ENCODE data around the gene TOGARAM2. TPM values are rescaled to one million over a fixed set of nuclear protein-coding genes. Genes with fewer than 3 reads are reported as not detected.

Gene TOGARAM2
- total and polyA plus RNA-seq, 2 of the 8 experiments (the other 6 are each of a cell fraction or from before 2014, with no cell fraction given): 0.42 to 1.4 TPM

DNA sequence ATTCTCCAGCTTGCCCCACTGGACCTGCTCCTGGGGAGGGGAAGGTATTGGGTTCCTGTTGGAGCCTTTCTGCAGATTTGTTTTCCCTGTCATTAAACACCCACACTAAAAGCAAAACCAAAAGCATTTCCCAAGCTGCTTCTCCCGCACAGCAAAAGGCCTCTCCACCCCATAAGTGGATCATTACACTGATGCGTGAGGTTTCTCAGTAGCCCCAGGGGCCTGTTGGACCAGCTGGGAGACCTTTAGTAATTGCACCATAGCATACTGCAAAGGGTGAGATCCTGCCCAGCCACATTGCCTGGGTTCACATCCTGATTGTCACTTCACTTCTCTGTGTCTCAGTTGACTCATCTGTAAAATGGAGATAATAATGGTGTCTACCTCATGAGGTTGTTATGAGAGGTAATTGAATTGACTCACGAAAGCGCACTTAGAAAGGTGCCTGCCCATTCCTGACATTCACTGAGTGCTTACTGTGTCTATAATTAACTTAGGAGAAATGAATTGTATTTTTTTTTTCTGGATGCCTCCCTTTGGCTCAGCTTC lies 43.9 kb downstream of the TOGARAM2 start:
- DNase-seq (ENCODE audit: low read depth in 1 of 2, low spot score in 2 of 2) (no peak), FAIRE-seq (no peak)
- H2BK12ac ChIP-seq (ENCODE audit: low read depth, low read length): no peak overlapping the region
- no peak overlapping the region for H2BK120ac ChIP-seq (replicated peaks; ENCODE audit: low read depth, low read length)
- no peak overlapping the region for H4K8ac ChIP-seq (ENCODE audit: extremely low read depth, insufficient read depth, low read length)
- no peak overlapping the region for H3K4me2 ChIP-seq (ENCODE audit: insufficient read depth in 1 of 2, low read depth in 2 of 2, low read length in 2 of 2)
- H3K4me3 ChIP-seq (ENCODE audit: extremely low read depth in 1 of 4, insufficient read depth in 2 of 4, low read depth in 3 of 4, low read length in 4 of 4): no peak overlapping the region
- no peaks in the 10 kb centered on the region for H3K79me1 ChIP-seq (ENCODE audit: low read depth, low read length)
- H2BK5ac ChIP-seq (ENCODE audit: low read depth, low read length): no peak overlapping the region
- WGBS, 2 experiments (ENCODE audit: extremely low coverage in 1 of 2, insufficient coverage in 1 of 2, insufficient read length in 1 of 2, insufficient replicate concordance in 2 of 2, low coverage in 1 of 2, low lambda C conversion rate in 2 of 2, missing lambda C conversion rate in 1 of 2): 79% methylated on average over 4 of the region's 4 CpGs; no CpG with 5 or more reads in 1 of the 2 experiments
- no peaks in the 10 kb centered on the region for H3K36me3 ChIP-seq (ENCODE audit: control insufficient read depth in 2 of 4, insufficient read depth in 4 of 4, low read length in 3 of 4)
- no peak overlapping the region for H4K91ac ChIP-seq (replicated peaks; ENCODE audit: insufficient read length, low read length)
- no peak overlapping the region for H3K14ac ChIP-seq (ENCODE audit: insufficient read length)
- H2BK15ac ChIP-seq (ENCODE audit: low read length): no peak overlapping the region
- H4K20me1 ChIP-seq (replicated peaks in 1 of 2; ENCODE audit: control insufficient read depth in 1 of 2, insufficient read depth in 2 of 2, low read length in 2 of 2): no peaks in the 10 kb centered on the region
- H4K5ac ChIP-seq (ENCODE audit: insufficient read length, low read depth, low read length): no peak overlapping the region
- no peak overlapping the region for H3K56ac ChIP-seq (replicated peaks; ENCODE audit: insufficient read length, low read depth, low read length)
- no peak overlapping the region for H3K23ac ChIP-seq (ENCODE audit: insufficient read length)
- no peaks in the 10 kb centered on the region for H3K27me3 ChIP-seq (replicated peaks in 1 of 4; ENCODE audit: control insufficient read depth in 3 of 4, extremely low read depth in 1 of 4, insufficient read depth in 3 of 4, low read length in 3 of 4)
- H3K23me2 ChIP-seq (ENCODE audit: low read depth, low read length): no peaks in the 10 kb centered on the region
- no peak overlapping the region for H2AK5ac ChIP-seq (ENCODE audit: low read depth, low read length)
- H2AFZ ChIP-seq (ENCODE audit: low read length): no peak overlapping the region
- H3K4ac ChIP-seq (replicated peaks; ENCODE audit: insufficient read length, low read depth, low read length): no peak overlapping the region
- peaks cover 0 to 6% (median 3%) of the 10 kb centered on the region in 4 experiments; a peak in 4 of 7 replicates for H3K4me1 ChIP-seq (replicated peaks in 1 of 4; ENCODE audit: control insufficient read depth in 3 of 4, insufficient read depth in 4 of 4, low read length in 3 of 4)
- CTCF ChIA-PET (ENCODE audit: partially characterized antibody): interaction anchor here (0.9 to 1.6 kb wide), 5 partner anchors 10 to 180 kb away, joined by 3 to 6 read pairs (median 3); no protein-coding TSS in a partner anchor
- no peak overlapping the region for H3K9ac ChIP-seq (replicated peaks in 1 of 4; ENCODE audit: extremely low read depth in 1 of 4, low read depth in 3 of 4, low read length in 3 of 4)
- POLR2A ChIA-PET (ENCODE audit: partially characterized antibody): no interaction called here
- no peak overlapping the region for H3K18ac ChIP-seq (ENCODE audit: extremely low read depth, low read length)
- H3K9me3 ChIP-seq (ENCODE audit: insufficient read depth in 2 of 2, low read depth in 1 of 2, low read length in 1 of 2): no peaks in the 10 kb centered on the region
- H3K27ac ChIP-seq (ENCODE audit: low read depth, low read length): no peak overlapping the region
- no peak overlapping the region for H2BK20ac ChIP-seq (ENCODE audit: low read length)
- no peaks in the 10 kb centered on the region for H3K79me2 ChIP-seq (ENCODE audit: control insufficient read depth in 1 of 2, insufficient read depth in 2 of 2, low read length in 2 of 2)
- TF ChIP-seq JUN (IDR thresholded peaks at IDR 0.05; ENCODE audit: low read depth, low read length): no peak
- TF ChIP-seq, protein P1, sequence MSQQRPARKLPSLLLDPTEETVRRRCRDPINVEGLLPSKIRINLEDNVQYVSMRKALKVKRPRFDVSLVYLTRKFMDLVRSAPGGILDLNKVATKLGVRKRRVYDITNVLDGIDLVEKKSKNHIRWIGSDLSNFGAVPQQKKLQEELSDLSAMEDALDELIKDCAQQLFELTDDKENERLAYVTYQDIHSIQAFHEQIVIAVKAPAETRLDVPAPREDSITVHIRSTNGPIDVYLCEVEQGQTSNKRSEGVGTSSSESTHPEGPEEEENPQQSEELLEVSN (IDR thresholded peaks at IDR 0.05): no peak
- no peak for TF ChIP-seq CTBP2 (IDR thresholded peaks at IDR 0.05; ENCODE audit: borderline replicate concordance, insufficient read depth, insufficient read length, low read length)
- TF ChIP-seq EZH2 (IDR thresholded peaks at IDR 0.05; ENCODE audit: low read depth, low read length, severe bottlenecking): no peak

Data from H1 (cell line).